Astrocyte (in vitro differentiated cells and primary cell): ENCODE data around the gene EIF2A. TPM values are rescaled to one million over a fixed set of nuclear protein-coding genes. Genes with fewer than 3 reads are reported as not detected.

Experiments
- DNase-seq: peaks from one replicate; pipeline ENCODE4 v3.0.0-alpha.2; 2010; ENCODE audit warnings: low read depth
- FAIRE-seq: peaks from 2 replicates; lab custom pipeline; 2011; peaks lifted over from hg19 to GRCh38; lab: Jason Lieb, UNC
- H2AFZ ChIP-seq: 2 replicates; pipeline ENCODE4 v1.6.0; 2012; ENCODE audit warnings: low read depth, low read length, inconsistent platforms
- H3K27ac ChIP-seq: 2 replicates; pipeline ENCODE4 v1.5.1; 2011; ENCODE audit warnings: low read depth, low read length, inconsistent platforms
- H3K27me3 ChIP-seq: 2 replicates; pipeline ENCODE4 v1.6.0; 2011; ENCODE audit warnings: low read length, inconsistent platforms; ENCODE audit not compliant: insufficient read depth
- H3K36me3 ChIP-seq: 2 replicates; pipeline ENCODE4 v1.5.1; 2011; ENCODE audit warnings: low read length, inconsistent platforms; ENCODE audit not compliant: insufficient read depth
- H3K4me1 ChIP-seq: 2 replicates; pipeline ENCODE4 v1.5.1; 2011; ENCODE audit warnings: low read length, inconsistent platforms; ENCODE audit not compliant: insufficient read depth
- H3K4me2 ChIP-seq: 2 replicates; pipeline ENCODE4 v1.6.0; 2012; ENCODE audit warnings: low read length, inconsistent platforms
- H3K4me3 ChIP-seq: 2 replicates; pipeline ENCODE4 v1.5.1; 2011; ENCODE audit warnings: low read depth, mild to moderate bottlenecking, low read length, inconsistent platforms; ENCODE audit not compliant: insufficient read depth
- H3K79me2 ChIP-seq: 2 replicates; pipeline ENCODE4 v1.6.0; 2012; ENCODE audit warnings: mild to moderate bottlenecking, low read length, inconsistent platforms; ENCODE audit not compliant: insufficient read depth
- H3K9ac ChIP-seq: 2 replicates; pipeline ENCODE4 v1.6.0; 2012; ENCODE audit warnings: mild to moderate bottlenecking, low read length, inconsistent platforms
- H3K9me3 ChIP-seq: 2 replicates; pipeline ENCODE4 v1.5.1; 2012; ENCODE audit warnings: low read depth, mild to moderate bottlenecking, low read length, inconsistent platforms; ENCODE audit not compliant: insufficient read depth
- H4K20me1 ChIP-seq: 2 replicates; pipeline ENCODE4 v1.6.0; 2012; ENCODE audit warnings: low read length, inconsistent platforms; ENCODE audit not compliant: insufficient read depth
- H3K27ac Mint-ChIP-seq: one replicate; pipeline ENCODE4 v1.8.0; 2021; ENCODE audit warnings: mild to moderate bottlenecking, mixed read lengths; ENCODE audit not compliant: unreplicated experiment
- H3K27me3 Mint-ChIP-seq: one replicate; pipeline ENCODE4 v1.8.0; 2021; ENCODE audit warnings: low read depth, mixed read lengths; ENCODE audit not compliant: unreplicated experiment
- H3K36me3 Mint-ChIP-seq: one replicate; pipeline ENCODE4 v1.8.0; 2021; ENCODE audit warnings: low read depth, mixed read lengths; ENCODE audit not compliant: unreplicated experiment
- H3K4me1 Mint-ChIP-seq: one replicate; pipeline ENCODE4 v1.8.0; 2021; ENCODE audit warnings: low read depth, mixed read lengths; ENCODE audit not compliant: unreplicated experiment
- H3K4me3 Mint-ChIP-seq: one replicate; pipeline ENCODE4 v1.8.0; 2021; ENCODE audit warnings: mild to moderate bottlenecking, moderate library complexity, mixed read lengths; ENCODE audit not compliant: unreplicated experiment
- H3K9me3 Mint-ChIP-seq: one replicate; pipeline ENCODE4 v1.8.0; 2021; ENCODE audit warnings: mild to moderate bottlenecking, mixed read lengths; ENCODE audit not compliant: unreplicated experiment
- EZH2 ChIP-seq: IDR thresholded peaks from 2 replicates; pipeline ENCODE4 v1.6.1; 2012; ENCODE audit warnings: mild to moderate bottlenecking, low read length, inconsistent platforms; ENCODE audit not compliant: insufficient read depth
- total RNA-seq: library from RNA; stranded (reverse); gene quantifications from 2 replicates; pipeline ENCODE4 v1.2.1, GENCODE V29; 2021
- TF ChIP-seq, protein P1 (sequence below): IDR thresholded peaks from 2 replicates; pipeline ENCODE4 v1.5.1; 2011; ENCODE audit warnings: low read depth, mild to moderate bottlenecking, inconsistent platforms, low read length, moderate library complexity; ENCODE audit not compliant: insufficient read depth

Gene EIF2A
- total RNA-seq, 1 donor from 2014 or later = 64.2 TPM

DNA sequence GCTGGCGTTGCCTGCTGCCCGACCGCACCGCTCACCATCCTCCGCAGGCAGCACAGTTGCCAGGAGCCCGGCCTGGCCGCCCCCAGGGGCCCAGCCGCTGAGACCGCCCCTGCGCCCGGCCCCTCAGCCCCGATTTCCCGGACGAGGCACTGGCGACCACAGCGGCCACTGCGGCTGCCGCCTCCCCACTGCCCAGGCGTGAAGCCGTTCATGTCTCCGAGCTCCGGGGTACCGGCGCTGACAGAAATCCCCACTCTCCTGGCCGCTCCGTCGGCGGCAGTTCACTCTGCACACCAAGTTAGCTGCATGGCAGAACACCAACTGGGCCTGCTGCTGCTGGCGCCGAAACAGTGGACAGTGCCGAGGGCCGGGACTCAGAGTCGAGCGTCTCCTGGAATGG, 65.1 kb downstream of the EIF2A start:
- H3K27ac Mint-ChIP-seq = no peak overlapping the region
- Histone ChIP-seq H2AFZ (no peak overlapping the region), H3K27ac (no peak overlapping the region), H3K4me1 (peaks cover 3% of the 10 kb centered on the region), H4K20me1 (peaks cover 78% of the 10 kb centered on the region), H3K36me3 (peaks cover 9% of the 10 kb centered on the region), H3K9ac (no peak overlapping the region), H3K4me2 (no peak overlapping the region), H3K9me3 (no peaks in the 10 kb centered on the region), H3K27me3 (no peaks in the 10 kb centered on the region), H3K4me3 (no peak overlapping the region), H3K79me2 (peaks cover 81% of the 10 kb centered on the region)
- no peaks in the 10 kb centered on the region for H3K27me3 Mint-ChIP-seq
- peaks cover 5% of the 10 kb centered on the region for H3K4me1 Mint-ChIP-seq
- H3K4me3 Mint-ChIP-seq = no peak overlapping the region
- H3K36me3 Mint-ChIP-seq = peaks cover 4% of the 10 kb centered on the region
- H3K9me3 Mint-ChIP-seq = no peaks in the 10 kb centered on the region
- DNase-seq (no peak), FAIRE-seq (no peak)
- no peak for TF ChIP-seq EZH2
- TF ChIP-seq, protein P1, sequence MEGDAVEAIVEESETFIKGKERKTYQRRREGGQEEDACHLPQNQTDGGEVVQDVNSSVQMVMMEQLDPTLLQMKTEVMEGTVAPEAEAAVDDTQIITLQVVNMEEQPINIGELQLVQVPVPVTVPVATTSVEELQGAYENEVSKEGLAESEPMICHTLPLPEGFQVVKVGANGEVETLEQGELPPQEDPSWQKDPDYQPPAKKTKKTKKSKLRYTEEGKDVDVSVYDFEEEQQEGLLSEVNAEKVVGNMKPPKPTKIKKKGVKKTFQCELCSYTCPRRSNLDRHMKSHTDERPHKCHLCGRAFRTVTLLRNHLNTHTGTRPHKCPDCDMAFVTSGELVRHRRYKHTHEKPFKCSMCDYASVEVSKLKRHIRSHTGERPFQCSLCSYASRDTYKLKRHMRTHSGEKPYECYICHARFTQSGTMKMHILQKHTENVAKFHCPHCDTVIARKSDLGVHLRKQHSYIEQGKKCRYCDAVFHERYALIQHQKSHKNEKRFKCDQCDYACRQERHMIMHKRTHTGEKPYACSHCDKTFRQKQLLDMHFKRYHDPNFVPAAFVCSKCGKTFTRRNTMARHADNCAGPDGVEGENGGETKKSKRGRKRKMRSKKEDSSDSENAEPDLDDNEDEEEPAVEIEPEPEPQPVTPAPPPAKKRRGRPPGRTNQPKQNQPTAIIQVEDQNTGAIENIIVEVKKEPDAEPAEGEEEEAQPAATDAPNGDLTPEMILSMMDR = no peak

DNA sequence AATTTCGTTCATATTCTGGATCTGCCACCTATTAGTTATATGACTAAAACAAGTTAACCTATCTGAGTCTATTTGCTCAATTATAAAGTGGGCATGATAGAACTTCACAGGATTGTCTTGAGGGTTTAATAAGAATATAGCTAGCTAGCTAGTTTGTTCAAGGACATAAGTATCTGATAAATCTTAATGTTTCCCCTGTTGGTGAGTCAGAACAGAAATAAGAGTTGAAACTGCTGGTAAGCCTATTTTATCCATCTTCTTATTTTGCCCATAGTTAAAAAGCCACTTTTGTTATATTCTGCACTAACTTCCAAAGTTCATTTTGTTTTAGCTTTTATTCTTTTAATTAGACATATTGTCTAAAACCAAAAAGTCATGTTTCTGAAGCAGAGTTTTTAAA, 65.9 kb downstream of the EIF2A start:
- H3K4me3 Mint-ChIP-seq = no peak overlapping the region
- Histone ChIP-seq H3K36me3 (peaks cover 9% of the 10 kb centered on the region), H3K9me3 (no peaks in the 10 kb centered on the region), H3K27me3 (no peaks in the 10 kb centered on the region), H3K79me2 (peaks cover 81% of the 10 kb centered on the region), H3K4me3 (no peak overlapping the region), H3K9ac (no peak overlapping the region), H3K27ac (no peak overlapping the region), H3K4me2 (no peak overlapping the region), H4K20me1 (peaks cover 78% of the 10 kb centered on the region), H2AFZ (no peak overlapping the region), H3K4me1 (peaks cover 1% of the 10 kb centered on the region)
- no peak for DNase-seq
- FAIRE-seq = no peak
- H3K27me3 Mint-ChIP-seq = no peaks in the 10 kb centered on the region
- H3K36me3 Mint-ChIP-seq = peaks cover 2% of the 10 kb centered on the region
- no peak for TF ChIP-seq EZH2
- TF ChIP-seq, protein P1 = no peak
- no peaks in the 10 kb centered on the region for H3K9me3 Mint-ChIP-seq
- H3K4me1 Mint-ChIP-seq = peaks cover 5% of the 10 kb centered on the region
- no peak overlapping the region for H3K27ac Mint-ChIP-seq

DNA sequence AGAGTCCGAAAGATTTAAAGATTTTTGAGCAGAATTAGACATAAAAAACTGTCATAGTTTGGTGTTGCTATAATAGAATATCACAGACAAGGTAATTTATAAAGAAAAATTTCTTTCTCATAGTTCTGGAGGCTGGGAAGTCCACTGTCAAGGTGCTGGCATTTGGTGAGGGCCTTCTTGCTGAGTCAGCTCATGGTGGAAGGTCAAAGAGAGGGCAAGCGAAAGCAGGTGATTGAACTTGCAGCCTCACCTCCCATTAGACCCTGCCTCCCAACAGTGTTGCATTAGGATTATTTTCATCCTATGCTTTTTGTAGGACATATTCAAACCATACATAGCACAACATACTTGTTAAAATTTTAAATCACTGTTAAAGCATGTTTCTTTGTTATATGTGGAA, 66.4 kb downstream of the EIF2A start:
- no peak overlapping the region for H3K4me3 ChIP-seq
- peaks cover 11% of the 10 kb centered on the region for H3K36me3 ChIP-seq
- H3K9me3 ChIP-seq = no peaks in the 10 kb centered on the region
- no peaks in the 10 kb centered on the region for H3K4me1 ChIP-seq
- H3K9ac ChIP-seq = no peak overlapping the region
- no peak overlapping the region for H3K4me2 ChIP-seq
- Mint-ChIP-seq H3K36me3 (peaks cover 2% of the 10 kb centered on the region), H3K4me3 (no peak overlapping the region), H3K4me1 (peaks cover 5% of the 10 kb centered on the region), H3K9me3 (no peaks in the 10 kb centered on the region), H3K27ac (no peak overlapping the region), H3K27me3 (no peaks in the 10 kb centered on the region)
- H3K79me2 ChIP-seq = peaks cover 81% of the 10 kb centered on the region
- TF ChIP-seq EZH2 = no peak
- TF ChIP-seq, protein P1 = no peak
- DNase-seq (no peak), FAIRE-seq (no peak)
- peaks cover 78% of the 10 kb centered on the region for H4K20me1 ChIP-seq
- no peak overlapping the region for H2AFZ ChIP-seq
- H3K27me3 ChIP-seq = no peaks in the 10 kb centered on the region
- H3K27ac ChIP-seq = no peak overlapping the region
